Endothelial cell of umbilical vein (primary cell): ENCODE data around the gene PIK3R1.

Experiments used
- EZH2 ChIP-seq: IDR thresholded peaks from 2 replicates; pipeline ENCODE4 v1.6.1; 2012; ENCODE audit warnings: borderline replicate concordance, low read depth, mild to moderate bottlenecking, moderate library complexity, low read length, inconsistent platforms; ENCODE audit not compliant: severe bottlenecking
- MYC ChIP-seq: IDR thresholded peaks from one replicate; pipeline ENCODE4 v1.6.1; 2011; ENCODE audit warnings: mild to moderate bottlenecking, low read depth, low read length
- POLR2A ChIP-seq: IDR thresholded peaks from 2 replicates; pipeline ENCODE4 v1.6.1; 2012; ENCODE audit warnings: low read depth, mild to moderate bottlenecking, control low read depth, low read length
- POLR2AphosphoS5 ChIP-seq: IDR thresholded peaks from 2 replicates; pipeline ENCODE4 v1.6.1; 2012; ENCODE audit warnings: low read depth, mild to moderate bottlenecking, control low read depth, low read length, moderate library complexity; ENCODE audit not compliant: insufficient read depth
- TF ChIP-seq, protein P1 (sequence below): IDR thresholded peaks from 2 replicates; pipeline ENCODE4 v1.6.1; 2011; ENCODE audit not compliant: insufficient read depth, insufficient read length
- TF ChIP-seq, protein P2 (sequence below), 2 donors: IDR thresholded peaks; 1 replicate in 1 of 2; 2 replicates in 1 of 2; pipeline ENCODE4 v1.5.1; 2011; ENCODE audit warnings: low read length in 2 of 2, mild to moderate bottlenecking in 2 of 2, moderate library complexity in 2 of 2, control low read depth in 1 of 2, inconsistent platforms in 1 of 2, low read depth in 1 of 2; ENCODE audit not compliant: insufficient read depth in 1 of 2; ENCODE audit errors: extremely low read depth in 1 of 2

DNA sequence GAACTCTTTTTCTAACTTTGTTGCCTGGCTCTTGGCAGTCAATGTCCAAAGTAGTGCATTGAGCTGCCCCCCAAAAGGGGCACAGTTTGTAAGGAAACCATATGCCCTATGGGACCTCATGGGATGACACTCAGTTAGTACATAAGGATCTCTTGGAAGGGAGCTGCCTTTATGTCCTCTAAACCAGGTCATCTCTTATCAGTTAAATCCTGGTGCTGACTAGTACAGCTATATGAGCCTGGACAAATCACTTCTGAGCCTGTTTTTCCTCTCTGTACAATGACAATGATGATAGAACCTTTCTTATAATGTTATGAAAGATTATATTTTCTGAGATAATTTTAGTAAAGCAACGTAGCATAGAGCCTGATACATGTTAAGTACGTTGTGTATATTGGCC, 44.1 kb downstream of the PIK3R1 start:
- TF ChIP-seq POLR2A (no peak), POLR2AphosphoS5 (no peak), EZH2 (no peak), MYC (no peak)
- TF ChIP-seq, protein P1, sequence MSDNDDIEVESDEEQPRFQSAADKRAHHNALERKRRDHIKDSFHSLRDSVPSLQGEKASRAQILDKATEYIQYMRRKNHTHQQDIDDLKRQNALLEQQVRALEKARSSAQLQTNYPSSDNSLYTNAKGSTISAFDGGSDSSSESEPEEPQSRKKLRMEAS = no peak
- TF ChIP-seq, protein P2, sequence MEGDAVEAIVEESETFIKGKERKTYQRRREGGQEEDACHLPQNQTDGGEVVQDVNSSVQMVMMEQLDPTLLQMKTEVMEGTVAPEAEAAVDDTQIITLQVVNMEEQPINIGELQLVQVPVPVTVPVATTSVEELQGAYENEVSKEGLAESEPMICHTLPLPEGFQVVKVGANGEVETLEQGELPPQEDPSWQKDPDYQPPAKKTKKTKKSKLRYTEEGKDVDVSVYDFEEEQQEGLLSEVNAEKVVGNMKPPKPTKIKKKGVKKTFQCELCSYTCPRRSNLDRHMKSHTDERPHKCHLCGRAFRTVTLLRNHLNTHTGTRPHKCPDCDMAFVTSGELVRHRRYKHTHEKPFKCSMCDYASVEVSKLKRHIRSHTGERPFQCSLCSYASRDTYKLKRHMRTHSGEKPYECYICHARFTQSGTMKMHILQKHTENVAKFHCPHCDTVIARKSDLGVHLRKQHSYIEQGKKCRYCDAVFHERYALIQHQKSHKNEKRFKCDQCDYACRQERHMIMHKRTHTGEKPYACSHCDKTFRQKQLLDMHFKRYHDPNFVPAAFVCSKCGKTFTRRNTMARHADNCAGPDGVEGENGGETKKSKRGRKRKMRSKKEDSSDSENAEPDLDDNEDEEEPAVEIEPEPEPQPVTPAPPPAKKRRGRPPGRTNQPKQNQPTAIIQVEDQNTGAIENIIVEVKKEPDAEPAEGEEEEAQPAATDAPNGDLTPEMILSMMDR (IDR thresholded peaks at IDR 0.05; ENCODE audit: extremely low read depth in 1 of 2, insufficient read depth in 1 of 2, low read depth in 1 of 2, low read length in 2 of 2) = no peak
